ENCODE data around the gene TPSD1.

DNA sequence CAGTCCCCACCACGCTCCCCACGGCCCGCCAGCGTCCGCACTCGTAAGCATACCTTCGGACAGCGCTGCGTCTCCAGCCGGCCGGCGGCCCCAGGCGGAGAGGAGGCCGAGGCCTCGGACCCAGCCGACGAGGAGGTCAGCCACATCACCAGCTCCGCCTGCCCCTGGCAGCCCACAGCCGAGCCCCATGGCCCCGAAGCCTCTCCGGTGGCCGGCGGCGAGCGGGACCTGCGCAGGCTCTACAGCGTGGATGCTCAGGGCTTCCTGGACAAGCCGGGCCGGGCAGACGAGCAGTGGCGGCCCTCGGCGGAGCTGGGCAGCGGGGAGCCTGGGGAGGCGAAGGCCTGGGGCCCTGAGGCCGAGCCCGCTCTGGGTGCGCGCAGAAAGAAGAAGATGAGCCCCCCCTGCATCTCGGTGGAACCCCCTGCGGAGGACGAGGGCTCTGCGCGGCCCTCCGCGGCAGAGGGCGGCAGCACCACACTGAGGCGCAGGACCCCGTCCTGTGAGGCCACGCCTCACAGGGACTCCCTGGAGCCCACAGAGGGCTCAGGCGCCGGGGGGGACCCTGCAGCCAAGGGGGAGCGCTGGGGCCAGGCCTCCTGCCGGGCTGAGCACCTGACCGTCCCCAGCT lies 35.7 kb upstream of the TPSD1 start:
- no peak for TF ChIP-seq EZH2 (IDR thresholded peaks at IDR 0.05; ENCODE audit: low read depth, unreplicated experiment)
- TF ChIP-seq, protein P1, sequence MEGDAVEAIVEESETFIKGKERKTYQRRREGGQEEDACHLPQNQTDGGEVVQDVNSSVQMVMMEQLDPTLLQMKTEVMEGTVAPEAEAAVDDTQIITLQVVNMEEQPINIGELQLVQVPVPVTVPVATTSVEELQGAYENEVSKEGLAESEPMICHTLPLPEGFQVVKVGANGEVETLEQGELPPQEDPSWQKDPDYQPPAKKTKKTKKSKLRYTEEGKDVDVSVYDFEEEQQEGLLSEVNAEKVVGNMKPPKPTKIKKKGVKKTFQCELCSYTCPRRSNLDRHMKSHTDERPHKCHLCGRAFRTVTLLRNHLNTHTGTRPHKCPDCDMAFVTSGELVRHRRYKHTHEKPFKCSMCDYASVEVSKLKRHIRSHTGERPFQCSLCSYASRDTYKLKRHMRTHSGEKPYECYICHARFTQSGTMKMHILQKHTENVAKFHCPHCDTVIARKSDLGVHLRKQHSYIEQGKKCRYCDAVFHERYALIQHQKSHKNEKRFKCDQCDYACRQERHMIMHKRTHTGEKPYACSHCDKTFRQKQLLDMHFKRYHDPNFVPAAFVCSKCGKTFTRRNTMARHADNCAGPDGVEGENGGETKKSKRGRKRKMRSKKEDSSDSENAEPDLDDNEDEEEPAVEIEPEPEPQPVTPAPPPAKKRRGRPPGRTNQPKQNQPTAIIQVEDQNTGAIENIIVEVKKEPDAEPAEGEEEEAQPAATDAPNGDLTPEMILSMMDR (conservative IDR thresholded peaks at IDR 0.05; ENCODE audit: low read depth in 2 of 2), result no peak
- no peak for TF ChIP-seq POLR2AphosphoS5 (IDR thresholded peaks at IDR 0.05; ENCODE audit: low read depth)
- TF ChIP-seq EZH2phosphoT487 (IDR thresholded peaks at IDR 0.05; ENCODE audit: unreplicated experiment), result no peak
- no peak for TF ChIP-seq NANOG (IDR thresholded peaks at IDR 0.05; ENCODE audit: borderline replicate concordance)
- TF ChIP-seq ETS1 (IDR thresholded peaks at IDR 0.05), result no peak
- no peak for TF ChIP-seq REST (IDR thresholded peaks at IDR 0.05; ENCODE audit: unreplicated experiment)
- no peak for TF ChIP-seq CREB1 (CRISPR knock-in tag; IDR thresholded peaks at IDR 0.05; ENCODE audit: low read depth)
- TF ChIP-seq JUNB (IDR thresholded peaks at IDR 0.05; ENCODE audit: unreplicated experiment), result no peak
